ENCODE results near the gene PPARD. TPM values are rescaled to one million over a fixed set of nuclear protein-coding genes. Genes with fewer than 3 reads are reported as not detected.
"Not testable (repeated sequence)": the region's sequence is repeated elsewhere in the genome, so short reads cannot be mapped to it uniquely, and the experiment has no call there.

The PPARD gene
- polyA plus RNA-seq, 3 donors from 2014 or later, result 0.98 to 6.0 (median 2.0) TPM

DNA sequence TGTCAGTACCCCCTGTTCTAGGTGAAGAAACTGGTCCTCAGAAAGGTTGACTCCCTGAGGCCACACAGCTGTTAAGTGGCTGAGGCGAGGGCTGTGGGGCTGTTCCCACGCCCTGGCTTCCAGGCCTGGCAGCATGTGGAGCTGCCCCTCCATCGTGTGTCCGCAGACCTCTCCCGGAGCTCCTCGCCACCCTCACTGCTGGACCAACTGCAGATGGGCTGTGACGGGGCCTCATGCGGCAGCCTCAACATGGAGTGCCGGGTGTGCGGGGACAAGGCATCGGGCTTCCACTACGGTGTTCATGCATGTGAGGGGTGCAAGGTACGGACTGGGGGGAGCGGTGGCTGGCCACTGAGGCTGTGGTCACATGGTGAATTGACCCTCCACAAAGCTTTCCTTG lies 77.6 kb downstream of the PPARD start:
- no peak overlapping the region for H3K4me3 Mint-ChIP-seq
- H3K4me1 Mint-ChIP-seq, result peaks cover 19 to 20% of the 10 kb centered on the region in 2 donors
- H3K36me3 Mint-ChIP-seq, result peaks cover 5 to 24% (median 12%) of the 10 kb centered on the region in 3 donors
- no peaks in the 10 kb centered on the region for H3K27me3 Mint-ChIP-seq (ENCODE audit: low read depth in 3 of 3)
- no peak overlapping the region for H3K27ac Mint-ChIP-seq
- DNase-seq, result no peak
- H3K9me3 Mint-ChIP-seq, result no peaks in the 10 kb centered on the region

- Mint-ChIP-seq H3K27me3 (ENCODE audit: low read depth in 3 of 3) (peaks cover 0 to 2% (median 0%) of the 10 kb centered on the region in 3 donors), H3K4me1 (no peaks in the 10 kb centered on the region), H3K27ac (no peak overlapping the region), H3K4me3 (no peak overlapping the region), H3K36me3 (peaks cover 11 to 31% (median 18%) of the 10 kb centered on the region in 3 donors), H3K9me3 (peaks cover 4 to 14% (median 11%) of the 10 kb centered on the region in 6 donors)
- no peak for DNase-seq
Observed at GRCh38 chr6:35425284-35425683, 82.9 kb downstream of the PPARD start.

GRCh38 chr6:35426074-35426473 lies 83.7 kb downstream of the PPARD start:
- peaks cover 4 to 14% (median 11%) of the 10 kb centered on the region in 6 donors for H3K9me3 Mint-ChIP-seq
- peaks cover 11 to 30% (median 18%) of the 10 kb centered on the region in 3 donors for H3K36me3 Mint-ChIP-seq
- DNase-seq, result no peak
- no peak overlapping the region for H3K4me3 Mint-ChIP-seq
- peaks cover 0 to 2% (median 0%) of the 10 kb centered on the region in 3 donors for H3K27me3 Mint-ChIP-seq (ENCODE audit: low read depth in 3 of 3)
- no peaks in the 10 kb centered on the region for H3K4me1 Mint-ChIP-seq
- peak overlapping the region in 1 of 6 donors; percentile 49 for H3K27ac Mint-ChIP-seq

DNA sequence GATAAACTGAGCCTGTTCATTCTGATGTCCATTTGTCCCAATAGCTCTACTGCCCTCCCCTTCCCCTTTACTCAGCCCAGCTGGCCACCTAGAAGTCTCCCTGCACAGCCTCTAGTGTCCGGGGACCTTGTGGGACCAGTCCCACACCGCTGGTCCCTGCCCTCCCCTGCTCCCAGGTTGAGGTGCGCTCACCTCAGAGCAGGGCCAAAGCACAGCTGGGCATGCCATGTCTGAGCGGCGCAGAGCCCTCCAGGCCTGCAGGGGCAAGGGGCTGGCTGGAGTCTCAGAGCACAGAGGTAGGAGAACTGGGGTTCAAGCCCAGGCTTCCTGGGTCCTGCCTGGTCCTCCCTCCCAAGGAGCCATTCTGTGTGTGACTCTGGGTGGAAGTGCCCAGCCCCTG lies 85.1 kb downstream of the PPARD start:
- Mint-ChIP-seq H3K4me1 (no peaks in the 10 kb centered on the region), H3K36me3 (peaks cover 11 to 27% (median 18%) of the 10 kb centered on the region in 3 donors), H3K9me3 (peaks cover 4 to 14% (median 11%) of the 10 kb centered on the region in 6 donors), H3K27ac (no peak overlapping the region), H3K27me3 (ENCODE audit: low read depth in 3 of 3) (peaks cover 0 to 2% (median 0%) of the 10 kb centered on the region in 3 donors), H3K4me3 (no peak overlapping the region)
- DNase-seq, result no peak

DNA sequence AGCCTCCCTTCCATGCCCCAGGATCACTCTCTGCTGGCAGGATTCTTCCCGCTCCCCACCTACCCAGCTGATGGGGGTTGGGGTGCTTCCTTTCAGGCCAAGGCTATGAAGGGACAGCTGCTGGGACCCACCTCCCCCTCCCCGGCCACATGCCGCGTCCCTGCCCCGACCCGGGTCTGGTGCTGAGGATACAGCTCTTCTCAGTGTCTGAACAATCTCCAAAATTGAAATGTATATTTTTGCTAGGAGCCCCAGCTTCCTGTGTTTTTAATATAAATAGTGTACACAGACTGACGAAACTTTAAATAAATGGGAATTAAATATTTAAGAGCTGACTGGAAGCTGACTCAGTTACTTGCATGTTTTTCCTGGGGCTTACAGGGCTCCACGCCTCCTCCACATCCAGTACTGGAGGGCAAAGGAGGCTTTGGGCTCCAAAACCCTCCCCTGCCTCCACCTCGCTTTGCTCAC lies 85.5 kb downstream of the PPARD start:
- H3K4me1 Mint-ChIP-seq, result no peaks in the 10 kb centered on the region
- no peak overlapping the region for H3K4me3 Mint-ChIP-seq
- H3K9me3 Mint-ChIP-seq, result peaks cover 4 to 14% (median 11%) of the 10 kb centered on the region in 6 donors
- H3K36me3 Mint-ChIP-seq, result peaks cover 11 to 27% (median 18%) of the 10 kb centered on the region in 3 donors
- DNase-seq, result no peak
- peaks cover 0 to 2% (median 0%) of the 10 kb centered on the region in 3 donors for H3K27me3 Mint-ChIP-seq (ENCODE audit: low read depth in 3 of 3)
- H3K27ac Mint-ChIP-seq, result no peak overlapping the region

DNA sequence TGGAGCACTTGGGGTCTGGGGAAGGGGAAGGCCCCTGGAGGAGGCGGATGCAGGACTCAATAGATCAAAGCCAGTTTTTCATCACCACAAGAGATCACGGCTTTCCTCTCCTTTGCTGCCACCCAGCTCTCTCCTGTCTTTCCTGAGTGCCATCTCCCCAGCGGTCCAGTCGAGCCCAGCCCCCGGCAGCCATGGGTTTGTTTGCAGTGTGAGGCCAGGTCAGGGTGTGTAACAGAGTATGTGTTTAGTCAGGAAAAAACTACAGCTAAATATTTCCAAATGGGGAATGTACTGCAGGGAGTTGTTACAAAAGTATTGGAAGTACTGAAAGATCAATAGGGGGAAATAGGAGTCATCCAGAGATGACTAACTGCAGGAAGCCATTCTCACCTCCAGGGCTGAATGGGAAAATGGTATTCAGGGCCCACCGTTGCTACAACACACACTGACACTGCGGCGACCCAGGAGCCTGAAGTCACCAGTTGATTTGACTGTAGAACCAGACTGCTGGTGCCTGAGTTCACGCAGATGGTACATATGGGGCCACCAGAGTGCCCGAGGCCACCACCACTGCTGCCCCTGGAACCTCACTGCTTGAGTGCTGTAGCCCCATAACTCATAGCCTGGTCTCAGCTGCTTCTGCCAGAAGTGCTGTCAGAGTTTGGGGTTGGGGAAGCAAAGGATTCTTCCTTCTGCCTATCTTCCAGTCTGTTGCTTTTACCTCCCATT lies 86.2 kb downstream of the PPARD start:
- Mint-ChIP-seq H3K4me1 (no peaks in the 10 kb centered on the region), H3K9me3 (peaks cover 4 to 14% (median 11%) of the 10 kb centered on the region in 6 donors), H3K27me3 (ENCODE audit: low read depth in 3 of 3) (peaks cover 0 to 2% (median 0%) of the 10 kb centered on the region in 3 donors), H3K36me3 (peaks cover 11 to 25% (median 18%) of the 10 kb centered on the region in 3 donors), H3K27ac (no peak overlapping the region), H3K4me3 (no peak overlapping the region)
- DNase-seq, result no peak

- H3K4me1 Mint-ChIP-seq, result no peaks in the 10 kb centered on the region
- H3K27ac Mint-ChIP-seq, result no peak overlapping the region
Observed at GRCh38 chr6:35429463-35429862, 87.1 kb downstream of the PPARD start.

DNA sequence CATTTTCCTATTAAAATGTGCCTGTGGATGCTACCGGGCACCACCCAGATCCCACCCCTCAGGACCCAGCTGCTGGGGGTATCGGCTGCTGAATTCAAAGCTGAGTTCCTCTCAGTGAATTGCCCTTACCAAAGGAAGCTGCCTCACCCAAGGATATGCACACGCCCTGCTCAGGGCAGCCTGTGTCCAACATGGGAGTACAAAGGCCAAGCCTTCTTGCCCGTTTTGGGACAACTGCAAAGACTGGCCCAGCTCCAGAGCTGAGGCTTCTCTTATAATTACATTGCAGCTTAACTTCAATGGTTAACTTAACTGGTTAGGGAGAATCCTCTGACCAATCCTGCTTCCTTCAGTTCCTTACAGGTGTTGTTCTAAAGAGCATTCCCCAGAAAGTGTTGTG lies 89.9 kb downstream of the PPARD start:
- Mint-ChIP-seq H3K4me3 (no peak overlapping the region), H3K27me3 (ENCODE audit: low read depth in 3 of 3) (peaks cover 0 to 2% (median 0%) of the 10 kb centered on the region in 3 donors), H3K36me3 (peaks cover 5 to 15% (median 12%) of the 10 kb centered on the region in 3 donors), H3K9me3 (peaks cover 4 to 14% (median 11%) of the 10 kb centered on the region in 6 donors), H3K27ac (no peak overlapping the region), H3K4me1 (no peaks in the 10 kb centered on the region)
- no peak for DNase-seq

More at GRCh38 chr6:35429463-35429862, 87.1 kb downstream of the PPARD start:
- Mint-ChIP-seq H3K27me3 (ENCODE audit: low read depth in 3 of 3) (peaks cover 0 to 2% (median 0%) of the 10 kb centered on the region in 3 donors), H3K36me3 (peaks cover 11 to 22% (median 18%) of the 10 kb centered on the region in 3 donors), H3K9me3 (peaks cover 4 to 14% (median 11%) of the 10 kb centered on the region in 6 donors), H3K4me3 (no peak overlapping the region)
- DNase-seq, result no peak

GRCh38 chr6:35432702-35433101 lies 90.3 kb downstream of the PPARD start:
- not testable (repeated sequence) for H3K27ac Mint-ChIP-seq; H3K27me3 Mint-ChIP-seq (ENCODE audit: low read depth in 3 of 3); DNase-seq; H3K4me3 Mint-ChIP-seq; H3K4me1 Mint-ChIP-seq
- Mint-ChIP-seq H3K9me3 (peaks cover 4 to 14% (median 11%) of the 10 kb centered on the region in 6 donors), H3K36me3 (peaks cover 5 to 15% (median 12%) of the 10 kb centered on the region in 3 donors)

DNA sequence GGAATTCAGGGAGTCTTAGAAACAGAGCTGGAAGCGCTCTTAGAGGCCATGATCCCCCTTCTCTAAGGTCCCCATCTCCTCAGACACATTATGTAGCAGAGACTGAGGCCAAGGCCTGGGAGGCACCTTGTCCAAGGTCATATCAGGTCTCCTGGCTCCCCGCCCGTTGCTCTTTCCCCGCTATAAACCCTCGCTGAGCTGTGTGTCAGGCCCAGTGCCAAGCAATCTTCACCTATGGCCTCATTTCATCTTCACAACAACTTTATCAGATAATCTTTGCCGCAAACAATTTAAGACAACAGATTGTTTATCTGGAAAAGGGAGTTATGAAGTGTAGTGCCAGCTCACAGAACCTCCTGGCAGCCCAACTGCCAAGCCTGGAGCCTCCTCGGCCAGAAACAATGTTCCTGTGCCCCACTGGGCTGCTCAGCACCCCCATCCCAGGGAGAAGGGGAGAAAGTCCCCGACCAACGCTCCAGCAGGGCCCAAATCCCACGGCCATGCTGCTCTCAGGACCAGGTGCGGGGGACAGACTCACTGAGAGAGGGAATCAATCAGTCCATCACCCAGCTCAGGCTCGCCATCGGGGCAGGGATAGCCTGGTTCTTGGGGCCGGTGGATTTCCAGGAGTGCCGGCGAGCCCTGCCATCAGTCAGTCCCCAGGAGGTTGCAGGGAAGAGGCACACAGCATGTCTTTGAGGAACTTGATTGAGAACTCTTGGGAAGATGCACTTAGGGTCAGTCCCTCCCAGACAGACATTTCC lies 92.9 kb downstream of the PPARD start:
- Mint-ChIP-seq H3K4me3 (no peak overlapping the region), H3K4me1 (no peaks in the 10 kb centered on the region), H3K27ac (no peak overlapping the region)

GRCh38 chr6:35436071-35436857 lies 93.9 kb downstream of the PPARD start:
- no peaks in the 10 kb centered on the region for H3K27me3 Mint-ChIP-seq (ENCODE audit: low read depth in 3 of 3)
- H3K27ac Mint-ChIP-seq, result no peak overlapping the region
- H3K4me1 Mint-ChIP-seq, result no peaks in the 10 kb centered on the region
- no peak for DNase-seq
- no peak overlapping the region for H3K4me3 Mint-ChIP-seq
- no peaks in the 10 kb centered on the region for H3K9me3 Mint-ChIP-seq
- H3K36me3 Mint-ChIP-seq, result no peaks in the 10 kb centered on the region

More for the DNA sequence above, 92.9 kb downstream of the PPARD start:
- Mint-ChIP-seq H3K36me3 (peaks cover 0 to 2% (median 0%) of the 10 kb centered on the region in 3 donors), H3K27me3 (ENCODE audit: low read depth in 3 of 3) (no peaks in the 10 kb centered on the region), H3K9me3 (no peaks in the 10 kb centered on the region)
- no peak for DNase-seq

- H3K27ac Mint-ChIP-seq; H3K9me3 Mint-ChIP-seq; DNase-seq; H3K27me3 Mint-ChIP-seq (ENCODE audit: low read depth in 3 of 3); H3K4me3 Mint-ChIP-seq; H3K36me3 Mint-ChIP-seq; H3K4me1 Mint-ChIP-seq: not testable (repeated sequence)
Observed at GRCh38 chr6:35438378-35439065, 96.2 kb downstream of the PPARD start.

DNA sequence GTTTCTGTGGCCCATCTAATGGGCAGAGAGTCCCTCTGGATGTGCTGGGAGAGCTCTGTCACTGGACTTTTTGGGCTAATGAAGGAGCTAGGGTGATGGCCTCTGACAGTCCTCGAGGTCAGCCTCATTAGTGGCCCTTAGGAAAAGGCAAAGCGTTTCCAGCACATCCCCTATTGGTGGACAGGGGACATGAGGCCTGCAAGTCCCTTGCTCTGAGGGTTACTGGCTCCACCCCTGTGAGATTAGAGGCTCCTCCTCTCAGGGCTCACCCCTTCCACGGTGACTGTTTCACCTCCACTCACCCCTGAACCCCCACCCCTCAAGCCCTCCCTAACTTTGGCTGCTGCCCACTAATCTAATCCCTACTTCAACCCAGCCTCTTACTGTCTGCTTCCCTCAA lies 97.0 kb downstream of the PPARD start:
- DNase-seq, result no peak
- no peaks in the 10 kb centered on the region for H3K4me1 Mint-ChIP-seq
- H3K4me3 Mint-ChIP-seq, result no peak overlapping the region
- H3K36me3 Mint-ChIP-seq, result no peaks in the 10 kb centered on the region
- no peaks in the 10 kb centered on the region for H3K27me3 Mint-ChIP-seq (ENCODE audit: low read depth in 3 of 3)
- no peak overlapping the region for H3K27ac Mint-ChIP-seq
- H3K9me3 Mint-ChIP-seq, result no peaks in the 10 kb centered on the region
